ENCODE data around the gene MDM1. TPM values are rescaled to one million over a fixed set of nuclear protein-coding genes. Genes with fewer than 3 reads are reported as not detected.

MDM1 gene
- total and polyA plus RNA-seq, 2 of the 13 experiments (the other 11 are each of a cell fraction or from before 2014, with no cell fraction given), result 4.6 to 15.2 TPM

DNA sequence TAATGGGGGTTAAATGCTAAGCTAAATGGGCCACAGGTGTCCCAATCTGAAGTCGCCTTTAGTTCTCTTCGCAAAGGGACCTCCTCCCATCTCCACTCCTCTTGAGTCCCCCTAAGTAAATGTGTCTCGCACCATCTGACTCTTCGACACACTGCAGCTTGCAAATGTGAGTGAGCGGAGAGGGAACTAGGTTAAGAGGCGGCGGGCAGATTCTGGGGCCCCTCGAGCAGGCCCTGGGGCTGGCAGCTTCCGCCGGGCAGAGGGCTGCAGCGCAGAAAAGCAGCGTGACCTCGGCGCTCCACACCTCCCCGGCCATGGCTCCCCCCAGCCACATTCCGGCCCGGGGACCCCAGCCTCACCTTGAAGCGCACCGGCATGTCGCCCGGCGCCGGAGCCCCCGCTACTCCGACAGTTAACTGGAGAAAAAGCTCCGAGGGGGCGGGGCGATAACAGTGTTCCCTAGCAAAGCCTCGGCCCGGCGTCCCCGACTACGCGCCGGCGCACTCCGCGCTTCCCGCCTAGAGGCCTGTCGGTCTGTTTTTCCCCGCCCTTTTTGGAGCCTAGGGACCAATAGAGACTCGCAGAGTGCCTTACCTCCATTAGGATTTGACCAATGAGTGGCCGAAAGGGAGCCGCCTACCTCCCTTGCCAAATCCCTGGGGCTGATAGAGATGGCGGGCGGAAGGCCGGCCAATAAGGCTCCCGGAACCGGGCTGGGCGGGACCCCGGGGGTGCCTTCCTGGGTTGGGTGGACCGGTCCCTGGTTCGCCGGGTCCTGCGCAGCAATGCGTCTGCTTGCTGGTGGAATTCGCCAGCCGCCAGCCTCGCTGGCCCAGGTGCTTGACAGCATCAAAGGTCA is at the start of gene MDM1 (continued):
- TF ChIP-seq, protein P1, sequence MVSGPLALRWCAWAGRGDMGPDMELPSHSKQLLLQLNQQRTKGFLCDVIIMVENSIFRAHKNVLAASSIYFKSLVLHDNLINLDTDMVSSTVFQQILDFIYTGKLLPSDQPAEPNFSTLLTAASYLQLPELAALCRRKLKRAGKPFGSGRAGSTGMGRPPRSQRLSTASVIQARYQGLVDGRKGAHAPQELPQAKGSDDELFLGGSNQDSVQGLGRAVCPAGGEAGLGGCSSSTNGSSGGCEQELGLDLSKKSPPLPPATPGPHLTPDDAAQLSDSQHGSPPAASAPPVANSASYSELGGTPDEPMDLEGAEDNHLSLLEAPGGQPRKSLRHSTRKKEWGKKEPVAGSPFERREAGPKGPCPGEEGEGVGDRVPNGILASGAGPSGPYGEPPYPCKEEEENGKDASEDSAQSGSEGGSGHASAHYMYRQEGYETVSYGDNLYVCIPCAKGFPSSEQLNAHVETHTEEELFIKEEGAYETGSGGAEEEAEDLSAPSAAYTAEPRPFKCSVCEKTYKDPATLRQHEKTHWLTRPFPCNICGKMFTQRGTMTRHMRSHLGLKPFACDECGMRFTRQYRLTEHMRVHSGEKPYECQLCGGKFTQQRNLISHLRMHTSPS (CRISPR knock-in tag; IDR thresholded peaks at IDR 0.05; ENCODE audit: low read depth), result no peak
- TF ChIP-seq ZC3H4 (CRISPR knock-in tag; IDR thresholded peaks at IDR 0.05; ENCODE audit: borderline replicate concordance), result no peak
- peak; percentile 28; the same call in 1 of the 2 replicates for TF ChIP-seq NR2C2 (CRISPR knock-in tag; IDR thresholded peaks at IDR 0.05; ENCODE audit: borderline replicate concordance)
- TF ChIP-seq NFKB2 (CRISPR knock-in tag; IDR thresholded peaks at IDR 0.05; ENCODE audit: borderline replicate concordance), result 0 out of 2 replicates have a peak, but pooled peaks have one; percentile 20
- TF ChIP-seq NBN (conservative IDR thresholded peaks at IDR 0.05), result no peak
- TF ChIP-seq, protein P2, sequence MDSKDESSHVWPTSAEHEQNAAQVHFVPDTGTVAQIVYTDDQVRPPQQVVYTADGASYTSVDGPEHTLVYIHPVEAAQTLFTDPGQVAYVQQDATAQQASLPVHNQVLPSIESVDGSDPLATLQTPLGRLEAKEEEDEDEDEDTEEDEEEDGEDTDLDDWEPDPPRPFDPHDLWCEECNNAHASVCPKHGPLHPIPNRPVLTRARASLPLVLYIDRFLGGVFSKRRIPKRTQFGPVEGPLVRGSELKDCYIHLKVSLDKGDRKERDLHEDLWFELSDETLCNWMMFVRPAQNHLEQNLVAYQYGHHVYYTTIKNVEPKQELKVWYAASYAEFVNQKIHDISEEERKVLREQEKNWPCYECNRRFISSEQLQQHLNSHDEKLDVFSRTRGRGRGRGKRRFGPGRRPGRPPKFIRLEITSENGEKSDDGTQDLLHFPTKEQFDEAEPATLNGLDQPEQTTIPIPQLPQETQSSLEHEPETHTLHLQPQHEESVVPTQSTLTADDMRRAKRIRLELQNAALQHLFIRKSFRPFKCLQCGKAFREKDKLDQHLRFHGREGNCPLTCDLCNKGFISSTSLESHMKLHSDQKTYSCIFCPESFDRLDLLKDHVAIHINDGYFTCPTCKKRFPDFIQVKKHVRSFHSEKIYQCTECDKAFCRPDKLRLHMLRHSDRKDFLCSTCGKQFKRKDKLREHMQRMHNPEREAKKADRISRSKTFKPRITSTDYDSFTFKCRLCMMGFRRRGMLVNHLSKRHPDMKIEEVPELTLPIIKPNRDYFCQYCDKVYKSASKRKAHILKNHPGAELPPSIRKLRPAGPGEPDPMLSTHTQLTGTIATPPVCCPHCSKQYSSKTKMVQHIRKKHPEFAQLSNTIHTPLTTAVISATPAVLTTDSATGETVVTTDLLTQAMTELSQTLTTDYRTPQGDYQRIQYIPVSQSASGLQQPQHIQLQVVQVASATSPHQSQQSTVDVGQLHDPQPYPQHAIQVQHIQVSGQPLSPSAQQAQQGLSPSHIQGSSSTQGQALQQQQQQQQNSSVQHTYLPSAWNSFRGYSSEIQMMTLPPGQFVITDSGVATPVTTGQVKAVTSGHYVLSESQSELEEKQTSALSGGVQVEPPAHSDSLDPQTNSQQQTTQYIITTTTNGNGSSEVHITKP (CRISPR knock-in tag; IDR thresholded peaks at IDR 0.05; ENCODE audit: low read depth), result no peak; the same call in 1 of the 2 replicates
- no peak for TF ChIP-seq ZNF672 (CRISPR knock-in tag; IDR thresholded peaks at IDR 0.05)
- TF ChIP-seq NFYB (CRISPR knock-in tag; IDR thresholded peaks at IDR 0.05), result peak; percentile 93
- no peak; the same call in 1 of the 2 replicates for TF ChIP-seq YEATS4 (CRISPR knock-in tag; IDR thresholded peaks at IDR 0.05; ENCODE audit: borderline replicate concordance)
- no peak for TF ChIP-seq ZNF20 (CRISPR knock-in tag; IDR thresholded peaks at IDR 0.05)
- TF ChIP-seq RAD51 (IDR thresholded peaks at IDR 0.05; ENCODE audit: borderline replicate concordance), result no peak
- TF ChIP-seq ZNF446 (CRISPR knock-in tag; IDR thresholded peaks at IDR 0.05), result no peak
- no peak for TF ChIP-seq ZNF256 (CRISPR knock-in tag; conservative IDR thresholded peaks at IDR 0.05)
- TF ChIP-seq, protein P3, sequence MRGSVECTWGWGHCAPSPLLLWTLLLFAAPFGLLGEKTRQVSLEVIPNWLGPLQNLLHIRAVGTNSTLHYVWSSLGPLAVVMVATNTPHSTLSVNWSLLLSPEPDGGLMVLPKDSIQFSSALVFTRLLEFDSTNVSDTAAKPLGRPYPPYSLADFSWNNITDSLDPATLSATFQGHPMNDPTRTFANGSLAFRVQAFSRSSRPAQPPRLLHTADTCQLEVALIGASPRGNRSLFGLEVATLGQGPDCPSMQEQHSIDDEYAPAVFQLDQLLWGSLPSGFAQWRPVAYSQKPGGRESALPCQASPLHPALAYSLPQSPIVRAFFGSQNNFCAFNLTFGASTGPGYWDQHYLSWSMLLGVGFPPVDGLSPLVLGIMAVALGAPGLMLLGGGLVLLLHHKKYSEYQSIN (CRISPR knock-in tag; IDR thresholded peaks at IDR 0.05; ENCODE audit: borderline replicate concordance), result no peak
- no peak for TF ChIP-seq ZNF660 (CRISPR knock-in tag; IDR thresholded peaks at IDR 0.05; ENCODE audit: borderline replicate concordance, low read depth)
- peak; percentile 62; the same call in 1 of the 2 replicates for TF ChIP-seq ATF7-NPFF (CRISPR knock-in tag; IDR thresholded peaks at IDR 0.05; ENCODE audit: low read depth)
- no peak for TF ChIP-seq ZBTB42 (CRISPR knock-in tag; IDR thresholded peaks at IDR 0.05)
- TF ChIP-seq MBD4 (IDR thresholded peaks at IDR 0.05; ENCODE audit: borderline replicate concordance, low read length), result no peak
- TF ChIP-seq ZNF768 (CRISPR knock-in tag; IDR thresholded peaks at IDR 0.05), result no peak
- TF ChIP-seq, protein P4, sequence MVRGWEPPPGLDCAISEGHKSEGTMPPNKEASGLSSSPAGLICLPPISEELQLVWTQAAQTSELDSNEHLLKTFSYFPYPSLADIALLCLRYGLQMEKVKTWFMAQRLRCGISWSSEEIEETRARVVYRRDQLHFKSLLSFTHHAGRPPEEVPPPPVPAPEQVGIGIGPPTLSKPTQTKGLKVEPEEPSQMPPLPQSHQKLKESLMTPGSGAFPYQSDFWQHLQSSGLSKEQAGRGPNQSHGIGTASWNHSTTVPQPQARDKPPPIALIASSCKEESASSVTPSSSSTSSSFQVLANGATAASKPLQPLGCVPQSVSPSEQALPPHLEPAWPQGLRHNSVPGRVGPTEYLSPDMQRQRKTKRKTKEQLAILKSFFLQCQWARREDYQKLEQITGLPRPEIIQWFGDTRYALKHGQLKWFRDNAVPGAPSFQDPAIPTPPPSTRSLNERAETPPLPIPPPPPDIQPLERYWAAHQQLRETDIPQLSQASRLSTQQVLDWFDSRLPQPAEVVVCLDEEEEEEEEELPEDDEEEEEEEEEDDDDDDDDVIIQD (CRISPR knock-in tag; IDR thresholded peaks at IDR 0.05; ENCODE audit: low read depth), result peak; percentile 79
